ENCODE measurements around the gene KCNH8.
"Not testable (repeated sequence)": the region's sequence is repeated elsewhere in the genome, so short reads cannot be mapped to it uniquely, and the experiment has no call there.

KCNH8 gene

GRCh38 chr3:19183584-19183983, 35.3 kb downstream of the KCNH8 start:
- DNase-seq (ENCODE audit: low read depth) = no peak

- DNase-seq (ENCODE audit: low read depth) = no peak
Observed at GRCh38 chr3:19190126-19190525, 41.8 kb downstream of the KCNH8 start.

- no peak for DNase-seq (ENCODE audit: low read depth)
Observed at GRCh38 chr3:19190602-19191001, 42.3 kb downstream of the KCNH8 start.

GRCh38 chr3:19199131-19199530, 50.8 kb downstream of the KCNH8 start:
- no peak for DNase-seq (ENCODE audit: low read depth)

- DNase-seq (ENCODE audit: low read depth) = no peak
Observed at GRCh38 chr3:19202303-19202702, 54.0 kb downstream of the KCNH8 start.

GRCh38 chr3:19202754-19203153, 54.4 kb downstream of the KCNH8 start:
- DNase-seq (ENCODE audit: low read depth) = no peak

GRCh38 chr3:19206540-19206939, 58.2 kb downstream of the KCNH8 start:
- DNase-seq (ENCODE audit: low read depth) = no peak

- DNase-seq (ENCODE audit: low read depth) = no peak
Observed at GRCh38 chr3:19213603-19214220, 65.4 kb downstream of the KCNH8 start.

- DNase-seq (ENCODE audit: low read depth) = no peak
Observed at GRCh38 chr3:19215427-19215826, 67.1 kb downstream of the KCNH8 start.

GRCh38 chr3:19216669-19217337, 68.5 kb downstream of the KCNH8 start:
- no peak for DNase-seq (ENCODE audit: low read depth)

GRCh38 chr3:19220311-19220710, 72.0 kb downstream of the KCNH8 start:
- DNase-seq (ENCODE audit: low read depth) = no peak

GRCh38 chr3:19221081-19221480, 72.8 kb downstream of the KCNH8 start:
- no peak for DNase-seq (ENCODE audit: low read depth)

GRCh38 chr3:19226479-19226878, 78.2 kb downstream of the KCNH8 start:
- no peak for DNase-seq (ENCODE audit: low read depth)

- no peak for DNase-seq (ENCODE audit: low read depth)
Observed at GRCh38 chr3:19228167-19228566, 79.9 kb downstream of the KCNH8 start.

- DNase-seq (ENCODE audit: low read depth) = no peak
Observed at GRCh38 chr3:19229086-19229485, 80.8 kb downstream of the KCNH8 start.

- DNase-seq (ENCODE audit: low read depth) = not testable (repeated sequence)
Observed at GRCh38 chr3:19229881-19230280, 81.6 kb downstream of the KCNH8 start.

GRCh38 chr3:19231792-19232461, 83.6 kb downstream of the KCNH8 start:
- no peak for DNase-seq (ENCODE audit: low read depth)

- no peak for DNase-seq (ENCODE audit: low read depth)
Observed at GRCh38 chr3:19232566-19232965, 84.3 kb downstream of the KCNH8 start.

- DNase-seq (ENCODE audit: low read depth) = not testable (repeated sequence)
Observed at GRCh38 chr3:19233882-19234784, 85.8 kb downstream of the KCNH8 start.

- no peak for DNase-seq (ENCODE audit: low read depth)
Observed at GRCh38 chr3:19248143-19248542, 99.8 kb downstream of the KCNH8 start.

GRCh38 chr3:19248767-19249166, 100.5 kb downstream of the KCNH8 start:
- DNase-seq (ENCODE audit: low read depth) = no peak

GRCh38 chr3:19250959-19251610, 102.8 kb downstream of the KCNH8 start:
- DNase-seq (ENCODE audit: low read depth) = no peak

Measured in activated T-helper 1 cell treated with Interleukin-2 at 50 U/mL for 16 hours (primary cell).